GM18861 (cell line): ENCODE measurements around the gene ABHD4.
"Not testable (repeated sequence)": the region's sequence is repeated elsewhere in the genome, so short reads cannot be mapped to it uniquely, and the experiment has no call there.

Experiments used
- ATAC-seq: cut with Tn5 transposase; IDR thresholded peaks from one replicate; pipeline ENCODE4 v1.9.1; 2021; ENCODE audit not compliant: unreplicated experiment

The ABHD4 gene, protein sequence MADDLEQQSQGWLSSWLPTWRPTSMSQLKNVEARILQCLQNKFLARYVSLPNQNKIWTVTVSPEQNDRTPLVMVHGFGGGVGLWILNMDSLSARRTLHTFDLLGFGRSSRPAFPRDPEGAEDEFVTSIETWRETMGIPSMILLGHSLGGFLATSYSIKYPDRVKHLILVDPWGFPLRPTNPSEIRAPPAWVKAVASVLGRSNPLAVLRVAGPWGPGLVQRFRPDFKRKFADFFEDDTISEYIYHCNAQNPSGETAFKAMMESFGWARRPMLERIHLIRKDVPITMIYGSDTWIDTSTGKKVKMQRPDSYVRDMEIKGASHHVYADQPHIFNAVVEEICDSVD

DNA sequence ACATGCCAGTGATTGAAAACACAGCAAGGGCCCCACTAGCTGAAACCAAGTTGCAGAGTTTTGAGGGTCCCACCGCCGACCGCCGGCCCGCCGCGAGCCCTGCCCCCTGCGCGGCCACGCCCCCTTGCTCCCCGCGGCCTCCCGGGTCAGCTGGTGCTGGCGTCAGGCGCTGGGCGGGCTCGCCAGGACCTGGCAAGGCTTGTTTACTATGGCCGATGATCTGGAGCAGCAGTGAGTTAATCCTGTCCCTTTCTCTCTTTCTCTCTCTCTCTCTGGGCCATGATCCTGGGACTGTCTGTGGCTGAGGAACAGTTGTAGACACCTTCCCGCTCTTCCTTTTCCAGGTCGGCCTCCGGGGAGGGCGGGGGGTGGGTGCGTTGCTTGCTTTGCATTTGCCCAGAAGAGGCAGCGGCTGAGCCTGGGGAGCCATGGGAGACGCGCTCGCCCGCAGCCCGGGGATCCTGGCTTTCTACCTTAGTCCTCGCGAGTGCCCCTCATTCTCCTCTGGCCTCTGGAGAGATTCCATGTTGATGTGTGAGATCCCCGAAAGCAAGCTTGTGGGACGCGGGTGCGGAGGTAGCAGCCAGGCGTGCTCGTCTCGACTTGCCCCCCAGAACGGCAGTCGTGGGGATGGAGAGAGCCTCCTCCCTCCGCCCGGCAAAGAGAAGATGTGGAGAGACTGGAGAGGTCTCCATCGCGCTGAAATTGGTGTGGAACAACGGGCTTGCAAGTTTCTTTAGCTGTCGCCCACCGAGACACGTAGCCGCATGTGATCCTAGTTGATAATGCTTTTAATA, at the start of gene ABHD4:
Gene ABHD4, plus strand, starts transcription at position 202 of the 797 bp plus-strand sequence. Its CDS starts 7 bp downstream, at position 209.
- peak; percentile 61 for ATAC-seq

DNA sequence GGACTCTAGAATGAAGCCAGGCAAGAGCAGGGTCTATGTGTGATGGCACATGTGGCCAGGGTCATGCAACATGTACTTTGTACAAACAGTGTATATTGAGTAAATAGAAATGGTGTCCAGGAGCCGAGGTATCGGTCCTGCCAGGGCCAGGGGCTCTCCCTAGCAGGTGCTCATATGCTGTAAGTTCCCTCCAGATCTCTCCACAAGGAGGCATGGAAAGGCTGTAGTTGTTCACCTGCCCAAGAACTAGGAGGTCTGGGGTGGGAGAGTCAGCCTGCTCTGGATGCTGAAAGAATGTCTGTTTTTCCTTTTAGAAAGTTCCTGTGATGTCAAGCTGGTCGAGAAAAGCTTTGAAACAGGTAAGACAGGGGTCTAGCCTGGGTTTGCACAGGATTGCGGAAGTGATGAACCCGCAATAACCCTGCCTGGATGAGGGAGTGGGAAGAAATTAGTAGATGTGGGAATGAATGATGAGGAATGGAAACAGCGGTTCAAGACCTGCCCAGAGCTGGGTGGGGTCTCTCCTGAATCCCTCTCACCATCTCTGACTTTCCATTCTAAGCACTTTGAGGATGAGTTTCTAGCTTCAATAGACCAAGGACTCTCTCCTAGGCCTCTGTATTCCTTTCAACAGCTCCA, 48.7 kb upstream of the ABHD4 start:
- no peak for ATAC-seq

DNA sequence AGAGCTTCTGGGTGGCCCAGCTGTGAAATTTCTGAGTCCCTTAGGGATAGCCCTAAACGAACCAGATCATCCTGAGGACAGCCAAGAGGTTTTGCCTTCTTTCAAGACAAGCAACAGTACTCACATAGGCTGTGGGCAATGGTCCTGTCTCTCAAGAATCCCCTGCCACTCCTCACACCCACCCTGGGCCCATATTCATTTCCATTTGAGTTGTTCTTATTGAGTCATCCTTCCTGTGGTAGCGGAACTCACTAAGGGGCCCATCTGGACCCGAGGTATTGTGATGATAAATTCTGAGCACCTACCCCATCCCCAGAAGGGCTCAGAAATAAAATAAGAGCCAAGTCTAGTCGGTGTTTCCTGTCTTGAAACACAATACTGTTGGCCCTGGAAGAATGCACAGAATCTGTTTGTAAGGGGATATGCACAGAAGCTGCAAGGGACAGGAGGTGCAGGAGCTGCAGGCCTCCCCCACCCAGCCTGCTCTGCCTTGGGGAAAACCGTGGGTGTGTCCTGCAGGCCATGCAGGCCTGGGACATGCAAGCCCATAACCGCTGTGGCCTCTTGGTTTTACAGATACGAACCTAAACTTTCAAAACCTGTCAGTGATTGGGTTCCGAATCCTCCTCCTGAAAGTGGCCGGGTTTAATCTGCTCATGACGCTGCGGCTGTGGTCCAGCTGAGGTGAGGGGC, 48.0 kb upstream of the ABHD4 start:
- ATAC-seq = peak; percentile 47

DNA sequence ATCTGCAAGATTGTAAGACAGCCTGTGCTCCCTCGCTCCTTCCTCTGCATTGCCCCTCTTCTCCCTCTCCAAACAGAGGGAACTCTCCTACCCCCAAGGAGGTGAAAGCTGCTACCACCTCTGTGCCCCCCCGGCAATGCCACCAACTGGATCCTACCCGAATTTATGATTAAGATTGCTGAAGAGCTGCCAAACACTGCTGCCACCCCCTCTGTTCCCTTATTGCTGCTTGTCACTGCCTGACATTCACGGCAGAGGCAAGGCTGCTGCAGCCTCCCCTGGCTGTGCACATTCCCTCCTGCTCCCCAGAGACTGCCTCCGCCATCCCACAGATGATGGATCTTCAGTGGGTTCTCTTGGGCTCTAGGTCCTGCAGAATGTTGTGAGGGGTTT, 46.5 kb upstream of the ABHD4 start:
- ATAC-seq = no peak

DNA sequence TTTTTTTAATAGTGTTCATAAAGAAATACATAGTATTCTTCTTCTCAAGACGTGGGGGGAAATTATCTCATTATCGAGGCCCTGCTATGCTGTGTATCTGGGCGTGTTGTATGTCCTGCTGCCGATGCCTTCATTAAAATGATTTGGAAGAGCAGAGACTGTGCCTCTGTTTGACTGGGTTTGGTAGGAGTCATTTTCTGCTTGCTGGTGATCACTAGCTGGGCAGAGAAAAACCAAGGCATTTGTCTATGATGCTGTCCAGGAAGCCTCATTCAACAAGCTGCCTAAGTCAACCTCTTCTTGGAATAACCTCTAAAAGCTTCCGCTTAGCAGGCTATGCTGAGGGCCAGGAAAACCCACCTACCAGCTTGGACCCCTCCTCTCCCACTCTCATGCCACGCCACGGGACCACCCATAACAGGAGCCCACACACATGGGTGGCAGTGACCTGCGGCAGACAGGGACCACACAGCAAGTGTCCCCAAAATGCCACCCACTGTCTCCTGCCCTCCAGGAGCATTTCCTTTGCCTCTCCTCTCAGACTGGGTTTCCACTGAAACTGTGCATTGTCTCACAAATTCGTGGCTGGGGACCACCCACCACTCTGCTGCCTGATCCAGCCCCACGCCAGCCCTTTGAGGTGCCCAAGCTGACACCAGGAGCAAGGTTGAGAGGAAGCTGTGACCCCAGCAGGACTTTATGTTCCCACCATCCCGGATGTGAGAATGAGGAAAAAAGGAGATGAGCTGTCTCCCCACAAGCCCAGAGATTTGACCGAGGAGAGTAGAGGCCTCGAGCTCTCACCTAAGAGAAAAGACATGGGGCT, 45.9 kb upstream of the ABHD4 start:
- ATAC-seq = no peak

DNA sequence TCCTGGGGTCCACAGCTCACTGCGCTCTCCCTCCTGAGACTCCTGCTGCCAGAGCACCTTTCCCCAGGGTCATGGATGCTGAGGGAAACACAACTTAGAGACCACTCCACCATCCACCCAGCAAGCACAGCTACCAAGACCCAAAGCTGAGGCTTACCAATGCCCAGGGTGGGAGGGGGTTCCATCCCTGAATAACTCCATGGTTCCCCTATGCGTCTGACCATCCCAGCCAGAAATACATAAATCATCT, 45.3 kb upstream of the ABHD4 start:
- ATAC-seq = no peak

DNA sequence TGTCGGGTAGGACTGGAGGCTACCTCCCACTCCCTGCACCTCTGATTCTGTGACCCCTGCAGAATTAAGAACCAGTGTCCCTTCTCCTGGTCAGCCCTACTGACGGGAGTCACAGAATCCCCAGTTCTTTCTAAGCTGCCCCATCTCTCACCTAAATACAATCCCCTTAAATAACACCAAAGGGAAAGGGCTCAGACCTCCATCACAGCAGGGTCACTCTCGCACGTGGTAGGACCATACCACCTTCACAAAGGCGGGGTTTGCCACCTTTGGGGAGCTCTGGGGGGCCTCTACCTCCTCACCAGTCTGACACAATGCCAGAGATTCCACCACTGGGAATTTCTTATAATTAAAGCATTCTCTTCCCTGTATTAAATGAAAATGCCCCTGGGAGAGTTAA, 44.7 kb upstream of the ABHD4 start:
- no peak for ATAC-seq

DNA sequence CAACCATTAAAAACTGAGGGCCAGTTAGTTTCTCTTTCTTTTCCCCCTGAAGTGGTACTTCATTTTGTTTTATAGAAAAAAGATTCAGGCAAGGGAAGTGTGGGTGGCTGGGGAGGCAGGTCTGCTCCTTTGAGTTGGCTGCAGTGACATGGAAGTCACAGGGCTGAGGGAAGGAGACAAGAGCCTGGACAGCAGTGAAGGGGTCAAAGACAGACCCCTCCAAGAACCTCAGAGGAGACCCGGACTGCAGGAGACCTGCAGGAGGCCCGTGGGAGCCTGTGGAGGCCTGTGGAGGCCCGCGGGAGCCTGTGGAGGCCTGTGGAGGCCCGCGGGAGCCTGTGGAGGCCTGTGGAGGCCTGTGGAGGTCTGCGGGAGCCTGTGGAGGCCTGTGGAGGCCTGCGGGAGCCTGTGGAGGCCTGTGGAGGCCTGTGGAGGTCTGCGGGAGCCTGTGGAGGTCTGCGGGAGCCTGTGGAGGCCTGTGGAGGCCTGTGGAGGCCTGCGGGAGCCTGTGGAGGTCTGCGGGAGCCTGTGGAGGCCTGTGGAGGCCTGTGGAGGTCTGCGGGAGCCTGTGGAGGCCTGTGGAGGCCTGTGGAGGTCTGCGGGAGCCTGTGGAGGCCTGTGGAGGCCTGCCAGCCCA, 44.1 kb upstream of the ABHD4 start:
- ATAC-seq = not testable (repeated sequence)

DNA sequence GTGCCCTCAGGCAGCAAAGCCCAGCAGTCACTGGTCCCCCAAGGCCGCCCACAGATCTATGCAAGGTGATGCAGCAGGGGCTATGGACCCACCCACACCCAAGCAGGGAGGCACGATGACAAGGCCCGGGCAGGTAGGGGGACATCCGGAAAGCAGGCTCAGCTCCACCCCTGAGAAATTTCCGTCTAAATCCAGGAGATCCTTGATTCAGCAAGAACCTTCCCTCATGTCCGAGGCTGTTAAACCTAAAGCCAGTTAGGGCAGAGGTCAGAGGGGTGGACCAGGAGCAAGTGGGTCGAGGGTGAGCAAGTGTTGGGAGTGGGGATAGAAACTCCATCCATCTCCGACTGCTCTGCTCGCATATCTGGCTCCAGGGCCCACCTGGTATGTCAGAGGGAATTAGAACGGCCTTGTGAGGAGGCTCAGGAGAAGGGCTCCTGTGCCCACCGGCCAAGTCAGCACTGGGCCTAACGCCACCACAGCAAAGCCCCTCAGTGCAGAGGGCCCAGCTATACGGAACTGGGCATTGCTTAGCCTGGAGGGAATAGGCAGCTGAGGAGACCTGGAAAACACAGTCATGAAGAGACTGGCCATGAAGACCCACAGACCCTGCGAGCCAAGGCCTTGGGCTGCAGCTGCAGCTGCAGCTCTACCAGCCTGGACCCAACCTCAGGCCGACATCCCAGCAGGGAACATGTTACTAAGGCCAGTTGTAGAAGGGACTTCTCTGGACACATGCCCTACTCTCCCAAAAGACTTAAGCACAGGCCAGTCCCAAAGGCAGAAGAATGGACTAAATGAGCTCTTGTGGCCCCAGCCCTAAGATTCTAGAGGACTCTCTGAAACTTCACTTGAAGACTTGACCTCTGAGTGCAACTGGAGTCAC, 43.4 kb upstream of the ABHD4 start:
- no peak for ATAC-seq

DNA sequence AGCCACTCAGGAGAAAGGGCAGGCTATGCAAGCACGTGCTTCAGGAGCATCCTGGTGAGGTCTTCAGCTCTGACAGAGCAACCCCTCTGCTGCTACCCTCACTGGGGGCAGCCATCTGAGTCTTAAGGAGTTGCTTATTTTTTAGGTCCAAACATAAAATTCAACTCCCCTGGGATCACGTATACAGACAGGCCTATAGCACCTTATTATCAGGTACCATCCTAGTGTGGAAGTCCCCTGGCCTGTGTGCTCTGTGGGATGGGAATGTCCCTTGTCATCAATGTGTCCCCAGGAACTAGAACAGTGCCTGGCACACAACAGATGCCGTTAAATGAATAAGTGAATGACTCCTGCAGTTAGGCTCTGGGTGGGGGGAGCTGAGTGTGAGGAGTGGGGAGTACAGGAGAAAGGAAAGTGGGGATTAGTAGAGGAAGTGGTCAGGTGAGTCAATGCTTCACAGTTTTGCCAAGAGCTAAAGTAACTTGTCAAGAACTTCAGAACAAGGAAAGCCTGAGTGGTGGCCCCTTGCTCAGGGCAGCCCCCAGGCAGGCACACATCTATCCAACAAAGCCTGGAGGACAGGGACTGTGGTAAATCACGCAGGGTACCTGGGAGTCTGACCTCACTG, 42.6 kb upstream of the ABHD4 start:
- ATAC-seq = no peak

DNA sequence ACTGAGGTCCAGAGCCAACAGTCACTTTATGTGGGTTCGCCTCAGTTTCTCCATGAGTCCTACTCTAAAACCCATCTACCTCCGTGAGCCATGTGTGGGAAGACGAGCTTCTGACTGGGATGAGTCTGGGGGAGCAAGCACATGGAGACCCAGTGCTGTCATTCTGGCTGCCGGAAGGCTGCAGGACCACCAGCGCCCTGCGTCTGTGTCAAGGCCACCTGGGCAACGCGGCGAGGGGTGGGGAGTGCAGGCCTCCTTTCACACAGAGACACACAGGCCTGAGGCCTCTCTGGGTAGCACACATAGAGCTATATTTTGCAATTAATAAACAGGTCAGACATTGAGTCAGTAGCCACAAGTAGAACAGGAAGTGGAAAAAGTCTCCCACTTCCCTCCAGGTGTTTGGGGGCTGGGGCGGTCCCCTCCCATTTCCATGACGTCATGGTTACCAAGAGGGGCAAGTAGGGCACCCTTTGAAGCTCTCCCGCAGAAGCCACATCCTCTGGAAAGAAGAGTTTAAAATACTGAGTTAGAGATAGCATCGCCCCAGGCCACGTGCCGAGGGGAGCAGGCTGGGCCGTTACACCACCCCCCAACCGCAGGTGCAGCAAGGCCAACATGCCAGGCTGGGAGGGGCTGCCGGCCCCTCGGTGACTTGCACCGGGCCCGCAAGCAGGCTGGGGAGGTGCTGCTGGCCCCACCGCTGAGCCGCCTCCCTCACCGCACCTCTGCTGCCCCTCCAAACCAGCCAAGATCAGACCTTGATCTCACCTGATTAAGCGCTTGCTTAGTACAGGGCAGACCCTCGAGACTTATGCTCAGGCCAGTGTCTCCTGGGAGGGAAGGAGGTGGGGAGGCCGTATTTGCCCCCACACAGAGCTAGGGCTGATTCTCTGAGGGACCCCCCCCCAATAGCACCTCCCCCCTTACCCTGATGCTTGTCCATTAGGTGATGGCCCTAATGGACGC, 41.8 kb upstream of the ABHD4 start:
- peak; percentile 53 for ATAC-seq

DNA sequence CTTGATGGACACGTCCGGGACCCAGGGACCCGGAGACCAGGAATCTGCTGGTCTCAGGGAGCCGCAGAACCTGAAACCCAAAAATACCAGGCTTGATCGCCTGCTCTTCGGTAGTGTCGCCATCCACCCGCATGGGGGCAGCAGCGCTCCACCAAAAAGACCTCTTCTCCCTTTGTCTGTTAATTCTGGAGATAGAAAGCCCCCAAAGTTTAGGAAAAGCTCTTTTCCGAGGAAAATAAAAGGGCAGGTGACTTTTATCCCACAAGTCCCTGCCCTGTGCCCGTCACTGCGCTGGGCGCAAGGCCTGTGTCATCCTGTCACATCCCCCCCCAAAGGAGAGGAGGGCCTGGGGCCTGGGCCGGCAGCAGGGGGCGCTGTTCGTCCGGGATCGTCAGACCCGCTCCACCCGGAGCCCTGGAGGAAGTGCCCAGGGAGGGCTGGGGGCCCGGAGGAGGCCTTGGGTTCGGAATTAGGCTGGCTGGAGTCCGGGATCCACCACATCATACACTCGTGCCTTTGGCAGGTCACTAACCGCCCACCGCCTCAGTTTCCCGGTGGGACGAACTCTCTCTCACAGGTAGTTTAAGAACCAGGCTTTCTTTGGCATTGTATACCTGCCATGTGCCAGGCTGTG, 41.0 kb upstream of the ABHD4 start:
- peak; percentile 20 for ATAC-seq

DNA sequence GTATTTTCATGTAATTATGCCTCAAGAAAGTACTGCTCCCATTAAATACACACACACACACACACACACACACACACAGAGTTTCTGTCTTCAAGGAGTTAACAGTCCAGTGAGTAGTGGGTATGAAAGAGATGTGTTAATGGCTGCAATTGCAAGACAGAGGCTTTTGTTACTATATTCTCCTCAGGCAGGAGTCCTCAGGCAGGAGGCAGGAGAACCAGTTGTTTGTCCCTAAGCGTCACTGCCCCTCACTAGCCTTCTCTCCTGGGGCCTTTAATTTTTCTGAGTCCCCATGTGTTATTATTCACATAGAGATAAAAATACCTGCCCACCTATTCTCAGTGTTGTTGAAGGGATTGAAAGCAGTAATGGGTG, 40.3 kb upstream of the ABHD4 start:
- no peak for ATAC-seq

DNA sequence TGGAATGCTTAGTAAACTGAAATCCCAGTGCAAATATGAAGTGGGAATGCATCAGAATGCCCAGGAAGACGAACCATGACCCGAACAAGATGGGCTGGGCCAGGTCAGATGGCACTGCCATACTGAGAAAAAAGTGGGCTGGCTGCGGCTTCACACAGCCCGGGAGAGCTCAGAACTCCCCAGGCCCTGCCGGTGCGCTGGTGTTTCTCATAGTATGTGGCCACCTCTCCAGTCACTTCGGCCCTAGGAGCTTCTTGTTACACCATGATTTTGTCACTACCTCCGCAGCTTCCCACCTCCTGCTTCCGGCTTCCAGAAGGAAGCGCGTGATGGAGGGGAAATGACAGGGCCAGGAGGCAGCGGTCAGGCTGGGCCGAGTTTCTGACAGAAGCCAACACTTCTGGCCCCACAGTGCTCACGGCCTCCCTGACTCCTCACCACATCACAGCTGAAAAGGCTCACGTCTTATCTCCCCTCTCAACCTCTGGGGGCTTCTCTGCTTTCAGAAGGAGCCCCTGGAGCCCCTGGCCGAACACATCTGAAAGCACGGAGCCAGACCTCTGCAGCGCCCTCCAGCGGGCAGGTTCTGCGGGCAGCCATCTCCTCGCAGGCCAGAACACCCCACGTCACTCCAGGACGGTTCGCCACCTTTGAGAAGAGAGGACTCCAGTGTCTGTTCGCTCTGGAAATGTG, 39.7 kb upstream of the ABHD4 start:
- no peak for ATAC-seq

DNA sequence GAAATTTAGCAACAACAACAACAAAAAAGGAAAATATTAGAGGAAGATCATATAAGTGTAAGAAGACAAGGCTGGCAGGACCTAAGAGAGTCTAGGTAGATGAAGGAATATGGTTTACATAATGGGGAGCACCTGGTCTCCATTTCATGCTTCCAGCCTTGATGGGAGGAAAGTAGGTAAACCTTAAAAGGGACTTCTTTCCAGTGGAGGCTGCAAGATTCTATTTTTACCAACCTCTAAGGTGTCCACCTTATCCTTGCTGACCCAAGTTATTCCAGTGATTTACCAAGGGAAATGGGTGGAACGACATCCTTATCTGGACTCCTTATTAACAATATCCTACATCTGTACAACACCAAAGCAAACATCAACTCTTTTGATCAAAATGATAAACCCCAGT, 39.1 kb upstream of the ABHD4 start:
- no peak for ATAC-seq

DNA sequence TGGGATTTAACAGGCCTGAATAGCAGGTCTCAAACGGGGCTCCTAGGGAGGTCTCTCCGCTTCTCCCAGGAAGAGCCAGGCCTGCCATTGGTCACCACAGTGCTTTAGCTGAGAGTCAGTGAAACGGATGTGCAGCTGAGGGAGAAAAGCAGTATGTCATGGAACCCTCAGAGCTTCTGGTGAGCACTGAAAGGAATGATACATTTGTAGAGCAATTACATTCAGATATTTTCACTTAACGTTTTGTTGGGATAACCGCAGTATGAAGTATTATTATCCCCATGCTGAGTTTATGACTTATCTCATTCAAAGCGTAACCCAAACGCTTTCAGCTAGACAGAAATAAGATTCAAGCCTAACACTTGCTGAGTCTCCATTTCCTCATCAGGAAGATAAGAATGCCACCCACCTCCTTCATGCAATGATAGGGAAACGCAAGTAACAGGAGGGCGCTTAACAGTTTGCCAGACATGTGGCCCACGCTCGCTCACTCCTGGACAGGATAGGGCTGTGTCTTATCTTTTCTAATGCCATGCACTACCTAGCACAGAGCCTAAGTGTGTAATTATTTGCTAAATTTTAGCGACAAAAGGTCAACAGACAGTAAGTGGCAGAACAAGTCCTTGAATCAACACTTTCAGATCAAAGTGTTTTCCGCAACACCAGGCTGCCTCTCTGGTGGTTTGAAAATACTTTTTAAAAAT, 37.3 kb upstream of the ABHD4 start:
- ATAC-seq = no peak
